Measurements from ENCODE around the gene DENND2C.

Gene DENND2C

GRCh38 chr1:114540272-114540671 is 129.6 kb downstream of the DENND2C start:
- no peak for DNase-seq

- DNase-seq: no peak
These were observed 133.8 kb downstream of the DENND2C start for GRCh38 chr1:114536043-114536442.

DNA sequence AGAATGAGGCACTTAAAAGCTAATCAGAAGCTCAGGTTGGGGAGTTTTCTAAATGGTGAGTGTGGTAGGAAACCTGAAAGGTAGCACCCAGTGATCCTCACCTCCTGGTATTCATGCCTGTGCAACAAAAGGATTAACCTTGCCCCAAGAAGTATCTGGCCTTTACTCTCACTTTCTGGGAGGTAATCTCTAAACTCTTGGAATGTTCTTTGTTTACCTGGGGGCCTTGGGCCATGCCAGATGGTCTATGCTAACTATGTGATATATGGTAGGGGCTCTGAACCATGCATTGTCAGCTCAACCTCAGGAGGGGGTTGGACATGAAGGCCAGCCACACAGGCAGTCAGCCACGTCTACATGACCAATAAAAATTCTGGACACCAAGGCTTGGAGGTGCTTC is 134.4 kb downstream of the DENND2C start:
- DNase-seq: no peak

Data from NCI-H1417 (cell line).